KMS-11 (cell line): ENCODE measurements around the gene AKT3.
A peak's percentile ranks its signal among the peaks of the same experiment; 100 is the strongest.

Experiments
- H2AFZ ChIP-seq: fragments of 200-600 bp; sonication (generic); 2 replicates; pipeline ENCODE4 v1.6.1; 2016; ENCODE audit warnings: antibody characterized with exemption, mixed run types, low read depth
- H3K27ac ChIP-seq: fragments of 200-600 bp; sonication (generic); 2 replicates; pipeline ENCODE4 v1.6.1; 2016; ENCODE audit warnings: mild to moderate bottlenecking, mixed run types
- H3K27me3 ChIP-seq: fragments of 200-600 bp; sonication (generic); 2 replicates; pipeline ENCODE4 v1.6.1; 2017; ENCODE audit warnings: mild to moderate bottlenecking, low read depth, mixed run types, moderate library complexity; ENCODE audit not compliant: insufficient read depth
- H3K36me3 ChIP-seq: fragments of 200-600 bp; sonication (generic); 2 replicates; pipeline ENCODE4 v1.6.1; 2017; ENCODE audit warnings: mild to moderate bottlenecking, mixed run types; ENCODE audit not compliant: insufficient read depth
- H3K4me1 ChIP-seq: fragments of 200-600 bp; sonication (generic); 2 replicates; pipeline ENCODE4 v1.6.1; 2016; ENCODE audit warnings: mild to moderate bottlenecking, low read depth, mixed run types; ENCODE audit not compliant: poor library complexity, severe bottlenecking
- H3K4me2 ChIP-seq: fragments of 200-600 bp; sonication (generic); 2 replicates; pipeline ENCODE4 v1.7.0; 2016; ENCODE audit warnings: mild to moderate bottlenecking, mixed run types
- H3K4me3 ChIP-seq: fragments of 200-600 bp; sonication (generic); IDR thresholded peaks from 2 replicates; pipeline ENCODE4 v1.6.1; 2017; ENCODE audit warnings: low read depth, low read length, mixed read lengths; ENCODE audit not compliant: insufficient read depth
- H3K79me2 ChIP-seq: fragments of 200-600 bp; sonication (generic); 2 replicates; pipeline ENCODE4 v1.6.1; 2016; ENCODE audit warnings: low read depth, mixed run types; ENCODE audit not compliant: insufficient read depth
- H3K9ac ChIP-seq: fragments of 200-600 bp; sonication (generic); 2 replicates; pipeline ENCODE4 v1.6.1; 2016; ENCODE audit warnings: mild to moderate bottlenecking, mixed run types
- H4K20me1 ChIP-seq: fragments of 200-600 bp; sonication (generic); 2 replicates; pipeline ENCODE4 v1.6.1; 2016; ENCODE audit warnings: mild to moderate bottlenecking, mixed run types; ENCODE audit not compliant: insufficient read depth
- CTCF ChIP-seq: fragments of 200-600 bp; sonication (generic); conservative IDR thresholded peaks from 2 replicates; pipeline ENCODE4 v1.6.1; 2017; ENCODE audit warnings: low read depth, mild to moderate bottlenecking, antibody characterized with exemption, low read length, moderate library complexity, mixed read lengths

Gene AKT3

GRCh38 chr1:243725075-243725474 is 125.0 kb downstream of the AKT3 start:
- H3K4me2 ChIP-seq: 0 out of 2 replicates have a peak overlapping the region, but pooled peaks have one; percentile 12
- H3K4me1 ChIP-seq: peaks cover 27% of the 10 kb centered on the region

DNA sequence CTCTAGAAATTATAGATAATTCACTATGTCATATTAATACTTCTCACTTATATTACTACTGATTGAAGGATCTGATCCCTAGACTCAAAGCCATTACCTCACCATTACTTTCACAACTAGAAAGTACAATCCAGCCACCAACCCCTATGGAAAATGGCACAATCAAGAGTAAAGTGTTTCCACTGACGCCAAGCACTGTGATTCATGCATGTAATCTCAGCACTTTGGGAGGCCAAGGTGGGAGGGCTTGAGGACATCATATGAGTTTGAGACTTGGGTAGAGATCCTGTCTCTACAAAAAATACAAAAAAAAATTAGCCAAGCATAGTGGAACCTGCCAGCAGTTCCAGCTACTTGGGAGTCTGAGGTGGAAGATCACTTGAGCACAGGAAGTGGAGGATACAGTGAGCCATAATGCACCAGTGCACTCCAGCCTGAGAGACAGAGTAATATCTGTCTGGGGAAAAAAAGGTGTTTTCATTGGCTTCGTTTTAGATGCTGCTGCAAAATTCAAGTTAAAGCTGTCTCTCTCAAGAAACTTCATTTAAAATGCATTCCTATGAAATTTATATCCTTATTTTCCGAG is 126.5 kb downstream of the AKT3 start:
- H3K27ac ChIP-seq: no peak overlapping the region
- H4K20me1 ChIP-seq: no peaks in the 10 kb centered on the region
- no peaks in the 10 kb centered on the region for H3K27me3 ChIP-seq
- no peaks in the 10 kb centered on the region for H3K79me2 ChIP-seq
- no peaks in the 10 kb centered on the region for H3K36me3 ChIP-seq
- TF ChIP-seq CTCF: no peak
- no peak overlapping the region for H3K4me2 ChIP-seq
- H3K9ac ChIP-seq: no peak overlapping the region
- H2AFZ ChIP-seq: no peak overlapping the region
- peaks cover 27% of the 10 kb centered on the region for H3K4me1 ChIP-seq
- no peak overlapping the region for H3K4me3 ChIP-seq

More at GRCh38 chr1:243725075-243725474, 125.0 kb downstream of the AKT3 start:
- H4K20me1 ChIP-seq: no peaks in the 10 kb centered on the region
- H3K27ac ChIP-seq: no peak overlapping the region
- H3K4me3 ChIP-seq: no peak overlapping the region
- no peak overlapping the region for H3K9ac ChIP-seq
- no peaks in the 10 kb centered on the region for H3K27me3 ChIP-seq
- no peak for TF ChIP-seq CTCF
- H3K79me2 ChIP-seq: no peaks in the 10 kb centered on the region
- no peaks in the 10 kb centered on the region for H3K36me3 ChIP-seq
- no peak overlapping the region for H2AFZ ChIP-seq

DNA sequence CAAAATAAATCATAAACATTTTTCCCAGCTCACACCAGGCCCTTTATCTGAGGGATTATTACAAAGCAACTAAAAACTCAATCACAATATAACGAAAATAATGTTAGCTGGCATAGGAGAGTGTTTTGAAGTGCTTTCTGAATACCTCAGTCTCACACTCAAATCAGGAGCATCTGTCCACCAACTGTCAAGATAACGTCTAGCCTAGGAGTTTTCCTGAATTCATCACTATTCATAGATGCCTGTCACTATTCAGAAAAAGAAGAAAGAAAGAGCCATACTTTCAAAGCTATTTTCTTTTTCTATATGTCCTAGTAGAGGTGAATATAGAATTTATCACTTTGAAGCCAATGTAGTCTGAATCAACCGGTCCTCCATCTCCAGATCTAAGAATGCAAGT is 127.0 kb downstream of the AKT3 start:
- no peak overlapping the region for H3K27ac ChIP-seq
- no peak for TF ChIP-seq CTCF
- no peak overlapping the region for H2AFZ ChIP-seq
- H3K4me2 ChIP-seq: no peak overlapping the region
- no peak overlapping the region for H3K4me3 ChIP-seq
- no peaks in the 10 kb centered on the region for H3K79me2 ChIP-seq
- no peaks in the 10 kb centered on the region for H4K20me1 ChIP-seq
- peaks cover 26% of the 10 kb centered on the region for H3K4me1 ChIP-seq
- no peak overlapping the region for H3K9ac ChIP-seq
- H3K36me3 ChIP-seq: no peaks in the 10 kb centered on the region
- H3K27me3 ChIP-seq: no peaks in the 10 kb centered on the region

DNA sequence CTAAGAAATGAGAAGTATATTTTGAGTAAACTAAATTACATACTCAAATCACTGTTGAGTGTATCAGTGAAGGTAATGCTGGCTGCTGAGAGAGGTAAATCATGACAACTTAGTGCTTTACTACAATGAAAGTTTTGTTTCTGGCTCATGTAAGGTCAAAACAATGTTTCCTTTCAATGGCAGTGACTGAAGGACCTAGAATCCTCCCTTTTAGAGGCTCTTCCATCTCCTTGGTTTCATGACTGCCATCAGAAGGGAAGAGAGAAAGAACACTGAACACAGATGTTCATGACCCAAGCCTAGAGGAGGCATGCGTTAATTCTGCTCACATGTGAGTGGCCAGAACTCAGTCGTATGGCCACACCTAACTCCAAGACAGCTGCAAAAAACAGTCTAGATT is 130.6 kb downstream of the AKT3 start:
- no peak overlapping the region for H3K27ac ChIP-seq
- H3K79me2 ChIP-seq: no peaks in the 10 kb centered on the region
- H3K4me1 ChIP-seq: peaks cover under 1% of the 10 kb centered on the region
- H3K4me3 ChIP-seq: no peak overlapping the region
- no peaks in the 10 kb centered on the region for H3K27me3 ChIP-seq
- no peak overlapping the region for H3K9ac ChIP-seq
- no peak overlapping the region for H2AFZ ChIP-seq
- H3K4me2 ChIP-seq: no peak overlapping the region
- no peak for TF ChIP-seq CTCF
- H3K36me3 ChIP-seq: no peaks in the 10 kb centered on the region
- H4K20me1 ChIP-seq: no peaks in the 10 kb centered on the region
